ENCODE measurements around the gene PEX11A. TPM values are rescaled to one million over a fixed set of nuclear protein-coding genes. Genes with fewer than 3 reads are reported as not detected.
"Not testable (repeated sequence)": the region's sequence is repeated elsewhere in the genome, so short reads cannot be mapped to it uniquely, and the experiment has no call there.

Gene PEX11A
- total RNA-seq, 2 experiments from 2014 or later, result 2.4 to 2.8 TPM

DNA sequence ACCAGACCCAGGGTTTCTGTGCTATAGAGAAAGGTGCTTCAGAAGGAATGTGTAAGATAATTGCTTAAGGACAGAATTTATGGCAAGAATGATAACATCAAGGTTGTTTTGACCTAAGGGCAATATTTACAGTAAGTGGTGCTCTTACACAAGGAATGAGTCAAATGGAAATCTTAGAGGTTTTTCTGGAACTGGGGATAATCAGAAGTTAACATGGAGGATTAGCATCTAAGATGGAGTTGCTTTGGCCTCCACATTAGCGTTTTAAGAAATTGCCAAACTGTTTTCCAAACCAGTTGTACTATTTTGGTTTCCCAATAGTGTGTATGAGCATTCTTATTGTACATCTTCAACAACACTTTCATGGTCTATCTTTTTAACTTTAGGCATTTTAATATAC, 3.1 kb upstream of the PEX11A start:
- POLR2A ChIA-PET, result no interaction called here

DNA sequence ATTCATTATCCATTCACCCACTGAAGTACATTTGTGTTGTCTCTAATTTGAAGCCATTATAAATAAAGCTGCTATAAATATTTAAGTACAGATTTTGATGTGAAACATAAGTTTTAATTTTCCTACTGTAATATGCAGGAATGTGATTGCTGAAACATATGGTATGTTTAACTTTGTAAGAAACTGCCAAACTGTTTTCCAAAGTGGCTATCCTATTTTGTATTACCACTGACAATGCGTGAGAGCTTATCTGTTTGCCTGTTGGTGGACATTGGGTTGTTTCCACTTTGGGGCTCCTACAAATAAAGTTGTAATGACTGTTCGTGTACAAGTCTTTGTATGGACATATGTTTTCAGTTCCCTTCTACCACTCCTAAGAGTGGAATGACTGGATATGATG, 2.5 kb upstream of the PEX11A start:
- DNase-seq, result no peak
- no peaks in the 10 kb centered on the region for H3K9me3 Mint-ChIP-seq
- peaks cover 17% of the 10 kb centered on the region for H3K4me1 Mint-ChIP-seq
- no peaks in the 10 kb centered on the region for H3K36me3 Mint-ChIP-seq (ENCODE audit: low read depth)
- H3K27ac Mint-ChIP-seq, result no peak overlapping the region
- H3K4me3 Mint-ChIP-seq, result no peak overlapping the region
- H3K27me3 Mint-ChIP-seq, result peaks cover 3% of the 10 kb centered on the region
- CTCF ChIA-PET, result no interaction called here
- POLR2A ChIA-PET, result no interaction called here

More for the DNA sequence above, 3.1 kb upstream of the PEX11A start:
- Mint-ChIP-seq H3K36me3 (ENCODE audit: low read depth) (no peaks in the 10 kb centered on the region), H3K9me3 (no peaks in the 10 kb centered on the region), H3K27me3 (peaks cover 3% of the 10 kb centered on the region), H3K4me1 (peaks cover 17% of the 10 kb centered on the region), H3K27ac (no peak overlapping the region), H3K4me3 (no peak overlapping the region)
- no peak for DNase-seq
- CTCF ChIA-PET, result no interaction called here

DNA sequence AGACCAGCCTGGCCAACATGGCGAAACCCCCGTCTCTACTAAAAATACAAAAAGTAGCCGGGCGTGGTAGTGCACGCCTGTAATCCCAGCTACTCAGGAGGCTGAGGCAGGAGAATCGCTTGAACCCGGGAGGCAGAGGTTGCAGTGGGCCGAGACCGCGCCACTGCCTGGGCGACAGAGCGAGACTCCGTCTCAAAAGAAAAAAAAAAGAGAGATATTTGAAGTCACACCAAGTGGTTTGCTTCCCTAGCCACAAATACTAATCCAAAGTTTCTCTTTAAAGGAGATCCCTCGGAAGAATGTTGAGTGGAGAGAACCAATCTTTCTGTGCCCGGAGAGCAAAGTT, 651 bp downstream of the PEX11A start:
- H3K4me3 Mint-ChIP-seq, result peak overlapping the region; percentile 78
- H3K27ac Mint-ChIP-seq; H3K27me3 Mint-ChIP-seq; H3K36me3 Mint-ChIP-seq (ENCODE audit: low read depth); DNase-seq; CTCF ChIA-PET; H3K9me3 Mint-ChIP-seq: not testable (repeated sequence)
- POLR2A ChIA-PET, result interaction anchor here (0.9 kb wide), 1 partner anchor 388 kb away, joined by 3 read pairs; no protein-coding TSS in a partner anchor
- peaks cover 17% of the 10 kb centered on the region for H3K4me1 Mint-ChIP-seq

DNA sequence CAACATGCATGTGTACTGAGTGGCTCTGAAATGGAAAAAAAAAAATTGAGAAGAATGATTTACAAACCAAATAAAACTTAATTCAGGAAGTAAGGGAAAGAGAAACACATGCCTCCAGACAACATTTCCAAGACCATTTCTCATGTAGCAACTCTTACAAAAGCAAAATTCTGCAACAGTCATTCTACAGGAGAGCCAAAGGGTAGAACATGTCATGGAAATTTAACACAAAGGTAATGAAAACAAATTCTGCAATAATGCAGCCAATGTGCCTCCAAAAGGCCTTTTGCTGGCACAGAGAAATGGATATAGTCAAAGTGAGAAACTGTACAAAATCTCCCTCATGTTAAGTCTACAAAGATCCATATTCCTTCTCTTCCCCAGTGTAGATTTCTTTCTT, 4.0 kb downstream of the PEX11A start:
- Mint-ChIP-seq H3K9me3 (no peaks in the 10 kb centered on the region), H3K36me3 (ENCODE audit: low read depth) (no peaks in the 10 kb centered on the region), H3K27ac (no peak overlapping the region), H3K4me1 (peaks cover 15% of the 10 kb centered on the region), H3K27me3 (no peaks in the 10 kb centered on the region), H3K4me3 (no peak overlapping the region)
- CTCF ChIA-PET, result no interaction called here
- POLR2A ChIA-PET, result no interaction called here
- no peak for DNase-seq

DNA sequence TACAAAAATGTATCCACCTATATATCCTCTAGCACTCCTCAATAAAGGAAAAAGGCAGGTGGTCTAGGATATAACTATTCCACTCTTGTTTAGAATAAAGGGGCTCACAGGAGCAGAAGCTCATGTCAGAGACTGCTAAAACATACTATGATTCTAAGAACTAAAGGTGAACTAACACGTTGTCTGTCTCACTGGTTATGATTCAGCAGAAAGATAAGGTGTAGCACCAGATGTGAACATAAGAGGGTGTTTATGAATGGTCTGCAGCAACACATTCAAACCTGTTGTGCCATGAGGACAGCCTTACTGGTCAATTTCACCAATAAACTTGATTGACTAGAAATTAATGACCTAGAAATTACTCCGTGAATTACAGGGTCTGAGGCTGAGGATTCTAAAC, 4.6 kb downstream of the PEX11A start:
- CTCF ChIA-PET, result no interaction called here
- no peaks in the 10 kb centered on the region for H3K27me3 Mint-ChIP-seq

DNA sequence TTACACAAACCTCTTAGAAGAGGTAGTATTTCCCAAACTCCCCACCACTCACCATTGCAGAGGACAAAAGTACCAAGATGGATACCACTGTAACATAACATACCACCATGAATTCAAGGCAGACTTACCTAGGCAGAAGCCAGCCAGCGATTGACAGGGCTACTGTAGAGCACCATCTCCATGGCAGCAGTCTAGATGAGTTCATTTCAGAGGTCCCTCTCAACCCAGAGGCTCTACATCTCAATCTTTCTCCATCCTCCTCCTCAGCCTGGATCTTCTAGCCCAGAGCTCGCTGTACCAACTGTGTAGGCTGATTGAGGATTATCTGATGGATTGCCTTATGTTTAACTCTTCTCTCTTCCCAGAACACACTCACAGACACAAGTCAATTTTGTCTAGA, 9.4 kb downstream of the PEX11A start:
- CTCF ChIA-PET, result no interaction called here
- DNase-seq, result no peak
- H3K9me3 Mint-ChIP-seq, result no peaks in the 10 kb centered on the region
- H3K27ac Mint-ChIP-seq, result no peak overlapping the region
- H3K27me3 Mint-ChIP-seq, result no peaks in the 10 kb centered on the region
- no peaks in the 10 kb centered on the region for H3K4me1 Mint-ChIP-seq
- no peaks in the 10 kb centered on the region for H3K36me3 Mint-ChIP-seq (ENCODE audit: low read depth)
- H3K4me3 Mint-ChIP-seq, result no peak overlapping the region
- POLR2A ChIA-PET, result no interaction called here

More for the DNA sequence above, 4.6 kb downstream of the PEX11A start:
- Mint-ChIP-seq H3K36me3 (ENCODE audit: low read depth) (no peaks in the 10 kb centered on the region), H3K9me3 (no peaks in the 10 kb centered on the region), H3K4me3 (no peak overlapping the region), H3K27ac (no peak overlapping the region), H3K4me1 (peaks cover 13% of the 10 kb centered on the region)
- POLR2A ChIA-PET, result no interaction called here
- no peak for DNase-seq

DNA sequence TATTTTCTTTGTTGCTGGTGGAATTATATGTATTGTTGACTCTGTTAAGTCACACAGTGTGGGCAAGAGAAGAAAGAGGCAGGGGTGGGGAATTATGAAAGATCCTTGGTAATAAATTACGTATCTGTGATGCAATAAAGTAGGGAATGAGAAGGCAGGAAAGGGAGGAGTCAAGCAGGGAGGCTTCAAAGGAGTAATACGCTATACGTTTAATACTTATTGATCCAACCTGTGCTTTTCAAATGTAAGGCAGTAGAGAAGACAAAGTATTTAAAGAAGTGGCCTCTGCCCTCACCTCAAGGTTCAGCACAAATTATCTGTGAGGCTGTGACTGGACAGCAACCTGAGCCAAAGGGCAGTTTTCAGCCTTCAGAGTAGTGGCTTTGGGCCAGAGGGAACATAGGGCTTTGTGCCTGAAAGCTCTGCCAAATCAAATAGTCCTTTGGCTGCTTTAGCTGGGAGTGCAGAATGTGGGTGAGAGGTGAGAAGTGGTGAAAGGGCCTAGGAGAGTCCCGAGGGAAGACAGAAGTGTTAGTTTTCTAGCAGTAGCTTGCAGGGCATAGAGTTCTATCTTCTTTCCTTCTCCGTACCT, 10.2 kb downstream of the PEX11A start:
- DNase-seq, result no peak

DNA sequence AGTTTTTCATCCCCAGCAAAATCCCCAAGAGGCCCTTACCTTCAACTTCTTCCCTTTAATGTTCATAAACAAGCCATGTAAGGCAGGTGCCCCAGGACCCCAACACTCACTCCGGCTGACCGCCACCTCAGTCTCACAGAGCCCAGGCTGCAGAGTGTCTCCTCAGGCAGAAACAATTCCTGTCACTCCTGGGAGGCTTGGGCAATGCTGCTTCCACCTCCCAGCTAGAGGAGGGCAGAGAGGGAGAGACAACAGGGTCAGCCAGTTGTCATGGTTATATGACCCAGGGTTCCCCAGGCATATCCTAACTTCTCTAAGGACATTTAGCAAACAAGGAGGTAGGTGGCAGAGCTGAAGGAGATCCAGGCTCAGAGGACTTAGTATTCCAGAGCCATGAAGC, 11.3 kb downstream of the PEX11A start, which contains the start of gene PLIN1:
PLIN1 (minus strand) TSS at position 156 of the 400 bp plus-strand sequence. CDS start 1,878 bp downstream, outside the sequence.
- Mint-ChIP-seq H3K9me3 (no peaks in the 10 kb centered on the region), H3K27me3 (no peaks in the 10 kb centered on the region)
- POLR2A ChIA-PET, result no interaction called here

More for the DNA sequence above, 10.2 kb downstream of the PEX11A start:
- ChIA-PET CTCF (no interaction called here), POLR2A (no interaction called here)
- no peak overlapping the region for H3K27ac Mint-ChIP-seq
- H3K4me3 Mint-ChIP-seq, result no peak overlapping the region
- H3K27me3 Mint-ChIP-seq, result no peaks in the 10 kb centered on the region
- no peaks in the 10 kb centered on the region for H3K36me3 Mint-ChIP-seq (ENCODE audit: low read depth)
- H3K9me3 Mint-ChIP-seq, result no peaks in the 10 kb centered on the region
- no peaks in the 10 kb centered on the region for H3K4me1 Mint-ChIP-seq

DNA sequence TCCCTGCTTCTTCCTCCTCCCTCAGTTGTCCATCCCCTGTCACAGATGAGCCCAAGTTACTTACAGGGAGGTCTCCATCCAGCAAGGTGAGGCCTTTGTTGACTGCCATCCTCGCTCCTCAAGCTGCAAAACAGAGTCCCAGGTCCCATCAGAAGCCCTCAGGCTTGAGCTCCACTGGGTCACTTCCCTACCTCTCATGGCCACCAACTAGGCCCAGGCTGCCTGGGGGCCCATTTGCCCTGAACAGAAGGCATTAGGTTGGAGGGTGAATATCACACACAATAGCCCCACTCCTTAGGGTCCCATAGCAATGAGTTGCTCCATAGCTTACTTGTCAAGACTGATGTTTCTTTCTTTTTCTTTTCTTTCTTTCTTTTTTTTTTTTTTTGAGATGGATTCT, 13.2 kb downstream of the PEX11A start:
- no peak for DNase-seq
- POLR2A ChIA-PET, result no interaction called here
- Mint-ChIP-seq H3K4me1 (no peaks in the 10 kb centered on the region), H3K4me3 (no peak overlapping the region), H3K9me3 (no peaks in the 10 kb centered on the region), H3K27ac (no peak overlapping the region), H3K36me3 (ENCODE audit: low read depth) (no peaks in the 10 kb centered on the region), H3K27me3 (peaks cover 3% of the 10 kb centered on the region)
- CTCF ChIA-PET, result no interaction called here

More for the DNA sequence above, 11.3 kb downstream of the PEX11A start, which contains the start of gene PLIN1:
- no peak for DNase-seq
- no peak within 1 kb of the TSS for H3K4me3 Mint-ChIP-seq
- no peaks in the 10 kb centered on the region for H3K36me3 Mint-ChIP-seq (ENCODE audit: low read depth)
- no peak within 1 kb of the TSS for H3K27ac Mint-ChIP-seq
- CTCF ChIA-PET, result no interaction called here
- no peaks in the 10 kb centered on the region for H3K4me1 Mint-ChIP-seq

DNA sequence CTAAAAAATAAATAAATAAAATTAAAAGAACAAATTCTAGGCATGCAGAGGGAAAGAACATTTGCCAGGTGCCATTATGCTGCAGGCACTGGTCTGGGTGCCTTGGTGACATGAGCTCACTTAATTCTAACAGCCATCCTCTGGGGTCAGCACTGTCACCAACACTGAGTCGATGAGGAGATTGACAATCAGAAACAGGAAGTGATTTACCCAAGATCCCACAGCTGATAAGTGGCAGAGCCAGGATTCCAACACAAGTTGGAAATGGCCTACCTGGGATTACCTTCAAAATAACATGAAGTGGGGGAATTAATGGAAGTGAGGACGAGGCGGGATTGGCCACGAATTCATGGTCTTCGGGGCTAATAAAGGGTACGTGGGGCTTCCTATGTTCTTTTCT, 14.9 kb downstream of the PEX11A start:
- peaks cover 5% of the 10 kb centered on the region for H3K27me3 Mint-ChIP-seq
- H3K4me3 Mint-ChIP-seq, result no peak overlapping the region

DNA sequence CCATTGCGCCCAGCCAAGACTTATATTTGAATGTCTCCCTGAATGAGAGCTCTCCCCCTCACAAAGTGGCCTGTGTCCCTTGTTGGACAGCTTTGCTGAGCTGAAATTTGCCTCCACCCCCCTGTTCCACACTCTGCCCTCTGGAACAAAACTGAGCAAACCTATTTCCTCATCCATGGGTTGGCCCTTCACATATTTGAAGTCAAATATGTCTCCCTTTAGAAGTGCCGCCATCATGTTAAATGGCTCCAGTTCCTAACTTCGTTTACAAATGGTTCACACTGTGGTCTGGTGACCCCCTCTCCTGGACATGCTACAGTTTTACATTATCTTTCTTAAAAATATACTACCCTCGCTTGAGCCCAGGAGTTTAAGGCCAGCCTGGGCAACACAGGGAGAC, 16.0 kb downstream of the PEX11A start:
- H3K27ac Mint-ChIP-seq, result no peak overlapping the region
- no peak overlapping the region for H3K4me3 Mint-ChIP-seq
- no peak for DNase-seq
- no peaks in the 10 kb centered on the region for H3K9me3 Mint-ChIP-seq
- no peaks in the 10 kb centered on the region for H3K36me3 Mint-ChIP-seq (ENCODE audit: low read depth)
- ChIA-PET CTCF (no interaction called here), POLR2A (no interaction called here)
- H3K4me1 Mint-ChIP-seq, result no peaks in the 10 kb centered on the region
- peaks cover 6% of the 10 kb centered on the region for H3K27me3 Mint-ChIP-seq

More for the DNA sequence above, 14.9 kb downstream of the PEX11A start:
- H3K36me3 Mint-ChIP-seq (ENCODE audit: low read depth), result no peaks in the 10 kb centered on the region
- CTCF ChIA-PET, result interaction anchor here (0.9 kb wide), 1 partner anchor 9 kb away, joined by 3 read pairs; no protein-coding TSS in a partner anchor
- H3K9me3 Mint-ChIP-seq, result no peaks in the 10 kb centered on the region
- H3K27ac Mint-ChIP-seq, result no peak overlapping the region
- no peaks in the 10 kb centered on the region for H3K4me1 Mint-ChIP-seq
- POLR2A ChIA-PET, result no interaction called here
- no peak for DNase-seq

DNA sequence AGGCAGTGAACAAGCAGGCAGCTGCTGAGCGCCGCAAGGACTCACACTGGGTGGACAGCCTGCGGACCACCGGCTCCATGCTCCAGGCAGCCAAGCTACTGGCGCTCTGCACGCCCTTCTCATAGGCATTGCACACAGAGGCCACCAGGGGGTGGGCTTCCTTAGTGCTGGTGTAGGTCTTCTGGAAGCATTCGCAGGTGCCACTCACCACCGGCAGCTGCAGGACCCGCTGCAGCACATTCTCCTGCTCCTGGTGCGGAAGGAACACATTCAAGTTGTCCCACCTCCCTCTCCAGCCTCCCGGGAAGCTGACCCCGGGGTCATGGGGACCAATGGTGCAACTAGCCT, 17.4 kb downstream of the PEX11A start:
- H3K27ac Mint-ChIP-seq, result no peak overlapping the region
- H3K9me3 Mint-ChIP-seq, result no peaks in the 10 kb centered on the region
- DNase-seq, result no peak
- ChIA-PET CTCF (interaction anchor here (0.6 to 2.1 kb wide), 7 partner anchors 10 to 202 kb away, joined by 3 to 7 read pairs (median 3); no protein-coding TSS in a partner anchor), POLR2A (no interaction called here)
- no peaks in the 10 kb centered on the region for H3K36me3 Mint-ChIP-seq (ENCODE audit: low read depth)
- peaks cover 8% of the 10 kb centered on the region for H3K27me3 Mint-ChIP-seq
- no peaks in the 10 kb centered on the region for H3K4me1 Mint-ChIP-seq
- H3K4me3 Mint-ChIP-seq, result no peak overlapping the region

DNA sequence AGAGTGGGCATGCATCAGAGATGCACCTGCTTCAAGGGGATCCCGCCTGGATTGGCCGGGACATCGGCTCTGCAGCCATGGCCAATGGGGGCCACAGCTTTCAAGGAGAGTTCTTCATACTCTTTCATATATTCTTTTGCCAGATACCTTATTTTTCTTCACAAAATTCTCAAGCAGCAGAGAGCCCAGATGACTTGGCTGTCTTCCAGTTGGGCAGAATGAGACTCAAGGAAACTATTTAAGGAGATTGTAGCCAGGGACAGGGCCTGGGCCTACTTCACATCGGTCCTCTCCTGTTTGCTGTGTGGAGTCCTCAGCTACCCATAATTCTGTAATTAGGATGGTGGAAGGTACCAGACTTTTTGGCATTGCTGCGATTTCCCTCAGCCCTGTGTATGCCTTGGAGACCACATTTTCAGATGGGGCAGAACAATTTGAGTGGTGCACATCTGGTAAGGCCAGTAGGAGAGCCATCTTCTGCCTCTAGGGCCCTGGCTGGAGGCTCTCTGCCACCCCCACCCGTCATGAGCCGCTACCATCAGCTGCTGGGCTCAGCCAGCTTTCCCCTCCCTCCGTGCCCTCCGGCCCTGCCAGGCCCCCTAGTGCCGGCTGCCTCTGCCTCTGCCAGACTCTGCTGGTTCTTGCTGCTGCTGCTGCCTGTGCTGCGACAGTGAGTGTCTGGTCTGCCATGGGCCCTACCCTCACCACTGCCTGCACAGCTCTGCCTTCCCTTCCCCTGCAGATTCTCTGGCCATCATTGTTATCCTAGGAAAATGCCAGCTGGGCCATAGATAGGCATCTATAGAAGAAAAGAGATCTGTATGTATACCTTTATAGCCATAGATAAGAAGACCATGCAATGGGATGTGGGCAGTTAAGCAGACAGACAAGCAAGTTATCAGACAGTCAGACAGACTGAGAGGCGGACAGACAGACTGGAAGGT, 18.1 kb downstream of the PEX11A start:
- Mint-ChIP-seq H3K27ac (no peak overlapping the region), H3K9me3 (no peaks in the 10 kb centered on the region), H3K27me3 (peaks cover 12% of the 10 kb centered on the region), H3K4me3 (no peak overlapping the region), H3K4me1 (no peaks in the 10 kb centered on the region), H3K36me3 (ENCODE audit: low read depth) (no peaks in the 10 kb centered on the region)
- POLR2A ChIA-PET, result no interaction called here
- no peak for DNase-seq
- CTCF ChIA-PET, result interaction anchor here (0.5 to 2.1 kb wide), 8 partner anchors 9 to 435 kb away, joined by 3 to 7 read pairs (median 3); no protein-coding TSS in a partner anchor
